AG04449 (cell line): ENCODE measurements around the gene EFTUD2.
A peak's percentile ranks its signal among the peaks of the same experiment; 100 is the strongest.
"Not testable (repeated sequence)": the region's sequence is repeated elsewhere in the genome, so short reads cannot be mapped to it uniquely, and the experiment has no call there.

Experiments used
- CTCF ChIA-PET: fragments of 350-600 bp; formaldehyde crosslinking; extraction: SDS; loops from one replicate; lab custom pipeline; 2021; ENCODE audit warnings: antibody characterized with exemption; lab: Yijun Ruan, JAX
- POLR2A ChIA-PET: fragments of 400-600, 350-600 bp; formaldehyde crosslinking; extraction: SDS; loops from one replicate; lab custom pipeline; 2020; ENCODE audit warnings: antibody characterized with exemption, inconsistent platforms; lab: Yijun Ruan, JAX
- DNase-seq: peaks from one replicate; pipeline ENCODE4 v3.0.0-alpha.2; 2010; ENCODE audit warnings: low read depth, low spot score
- H3K4me3 ChIP-seq: 2 replicates; pipeline ENCODE4 v1.5.1; 2011; ENCODE audit warnings: low read depth, mild to moderate bottlenecking, control low read depth, low read length
- CTCF ChIP-seq: IDR thresholded peaks from one replicate; pipeline ENCODE4 v1.5.1; 2011; ENCODE audit warnings: mild to moderate bottlenecking, moderate library complexity, low read length, control low read depth, inconsistent platforms; ENCODE audit not compliant: insufficient read depth; ENCODE audit errors: missing control alignments

Gene EFTUD2

GRCh38 chr17:44899074-44899782 is at the start of gene EFTUD2:
Gene EFTUD2 (minus strand): TSS chr17:44899445. CDS start chr17:44894521, 4,924 bp downstream.
- ChIA-PET POLR2A (interaction anchor here (0.5 to 1.7 kb wide), 3 partner anchors 11 to 208 kb away, joined by 3 to 6 read pairs (median 3); no protein-coding TSS in a partner anchor), CTCF (interaction anchor here (0.8 to 9.1 kb wide), 14 partner anchors 9 to 236 kb away, joined by 3 to 137 read pairs (median 8); partner anchors contain the start of genes ACBD4 and PLCD3)
- no peak for TF ChIP-seq CTCF

GRCh38 chr17:44948315-44948795 is 49.1 kb upstream of the EFTUD2 start:
- no peak for DNase-seq
- ChIA-PET POLR2A (no interaction called here), CTCF (interaction anchor here (1.7 kb wide), 1 partner anchor 27 kb away, joined by 9 read pairs; no protein-coding TSS in a partner anchor)
- H3K4me3 ChIP-seq: peak overlapping the region; percentile 91
- no peak for TF ChIP-seq CTCF

More at GRCh38 chr17:44899074-44899782, at the start of gene EFTUD2:
- H3K4me3 ChIP-seq: peak within 1 kb of the TSS; percentile 100
- DNase-seq: no peak

GRCh38 chr17:44947461-44948314 is 48.4 kb upstream of the EFTUD2 start, which contains the start of gene KIF18B:
Gene KIF18B (minus strand): TSS chr17:44947773. CDS start chr17:44936344, 11,429 bp downstream.
- ChIA-PET CTCF (no interaction called here), POLR2A (interaction anchor here (0.5 kb wide), 1 partner anchor 11 kb away, joined by 3 read pairs; no protein-coding TSS in a partner anchor)
- H3K4me3 ChIP-seq: peak within 1 kb of the TSS; percentile 91
- TF ChIP-seq CTCF: no peak
- peak; percentile 68 for DNase-seq

GRCh38 chr17:44945652-44946051 is 46.4 kb upstream of the EFTUD2 start:
- H3K4me3 ChIP-seq, POLR2A ChIA-PET, DNase-seq: not testable (repeated sequence)
- CTCF ChIA-PET: interaction anchor here (1.4 to 1.9 kb wide), 2 partner anchors 16 to 25 kb away, joined by 4 to 5 read pairs; no protein-coding TSS in a partner anchor

- POLR2A ChIA-PET: no interaction called here
- no peak for DNase-seq
- no peak overlapping the region for H3K4me3 ChIP-seq
- CTCF ChIA-PET: interaction anchor here (1.0 to 1.8 kb wide), 4 partner anchors 10 to 193 kb away, joined by 4 to 11 read pairs (median 6); partner anchors contain the start of gene ACBD4
- TF ChIP-seq CTCF: no peak
These were observed 43.2 kb upstream of the EFTUD2 start for GRCh38 chr17:44942456-44942855.

- no peak for TF ChIP-seq CTCF
- CTCF ChIA-PET: interaction anchor here (1.0 to 1.8 kb wide), 4 partner anchors 10 to 193 kb away, joined by 4 to 11 read pairs (median 6); partner anchors contain the start of gene ACBD4
- POLR2A ChIA-PET: no interaction called here
- no peak overlapping the region for H3K4me3 ChIP-seq
- DNase-seq: no peak
These were observed 42.6 kb upstream of the EFTUD2 start for GRCh38 chr17:44941712-44942331.
